K562 (cell line): Measurements from ENCODE around the gene HAX1. TPM values are rescaled to one million over a fixed set of nuclear protein-coding genes. Genes with fewer than 3 reads are reported as not detected.

ENCODE experiments used
- CREB1 ChIP-seq, 2 experiments: sonication (generic) in 1 of 2; formaldehyde crosslinking in 1 of 2; IDR thresholded peaks; 2 replicates each; pipeline versions ENCODE4 v1.6.1 to v1.8.0; 2012 to 2022; ENCODE audit warnings: inconsistent platforms in 1 of 2, mild to moderate bottlenecking in 1 of 2, missing genetic modification reagents in 1 of 2, moderate library complexity in 1 of 2
- CREM ChIP-seq: IDR thresholded peaks from 2 replicates; pipeline ENCODE4 v1.6.1; 2014; ENCODE audit warnings: antibody characterized with exemption, low read depth
- EP300 ChIP-seq: IDR thresholded peaks from 2 replicates; pipeline ENCODE4 v1.6.1; 2012; ENCODE audit warnings: low read length, improper control_type of control experiment
- GATAD2A ChIP-seq: fragments of 450-650 bp; IDR thresholded peaks from 2 replicates; pipeline ENCODE4 v1.6.1; 2017
- HINFP ChIP-seq: fragments of 450-650 bp; conservative IDR thresholded peaks from 2 replicates; pipeline ENCODE4 v1.6.1; 2016; ENCODE audit warnings: missing genetic modification characterization, low read depth, mild to moderate bottlenecking, control low read depth, missing compliant biosample characterization
- IRF1 ChIP-seq: sonication (generic); formaldehyde crosslinking; IDR thresholded peaks from 2 replicates; pipeline ENCODE4 v1.8.0; 2022; ENCODE audit warnings: missing genetic modification reagents, mild to moderate bottlenecking, borderline replicate concordance
- KAT2B ChIP-seq: IDR thresholded peaks from one replicate; pipeline ENCODE4 v1.6.1; 2012; ENCODE audit warnings: low read depth, mild to moderate bottlenecking, control low read depth, inconsistent platforms, low read length, moderate library complexity
- KLF16 ChIP-seq: IDR thresholded peaks from 2 replicates; pipeline ENCODE4 v1.6.1; 2016; ENCODE audit warnings: antibody characterized with exemption
- POU5F1 ChIP-seq: fragments of 150-350 bp; IDR thresholded peaks from 2 replicates; pipeline ENCODE4 v1.6.1; 2014; ENCODE audit warnings: borderline replicate concordance, low read length, low read depth, mild to moderate bottlenecking; ENCODE audit not compliant: partially characterized antibody
- RAD51 ChIP-seq: fragments of 450-650 bp; IDR thresholded peaks from 2 replicates; pipeline ENCODE4 v1.7.1; 2016; ENCODE audit warnings: low read depth, mild to moderate bottlenecking, borderline replicate concordance
- SMAD3 ChIP-seq: fragments of 450-650 bp; formaldehyde crosslinking; conservative IDR thresholded peaks from 2 replicates; pipeline ENCODE4 v1.4.0; 2020; ENCODE audit warnings: mild to moderate bottlenecking
- SMARCB1 ChIP-seq: IDR thresholded peaks from 2 replicates; pipeline ENCODE4 v1.6.1; 2011; ENCODE audit warnings: improper control_type of control experiment, low read depth; ENCODE audit not compliant: insufficient read length
- SP1 ChIP-seq: sonication (generic); formaldehyde crosslinking; IDR thresholded peaks from 2 replicates; pipeline ENCODE4 v1.8.1; 2022; ENCODE audit warnings: mild to moderate bottlenecking, missing genetic modification reagents
- TCF3 ChIP-seq: sonication (generic); formaldehyde crosslinking; IDR thresholded peaks from 2 replicates; pipeline ENCODE4 v1.4.0; 2020; ENCODE audit warnings: mild to moderate bottlenecking, missing genetic modification reagents
- TCF7 ChIP-seq: sonication (generic); IDR thresholded peaks from 2 replicates; pipeline ENCODE4 v1.6.1; 2016; ENCODE audit warnings: antibody characterized with exemption, borderline replicate concordance
- VEZF1 ChIP-seq: fragments of 200-800 bp; sonication (Bioruptor generic); IDR thresholded peaks from 2 replicates; pipeline ENCODE4 v1.6.1; 2017; ENCODE audit warnings: missing genetic modification characterization, missing compliant biosample characterization
- ZBTB11 ChIP-seq, 3 experiments: fragments of 200-800 bp in 1 of 3; fragments of 250-450 bp in 1 of 3; fragments of 450-650 bp in 1 of 3; sonication (Bioruptor Pico) in 1 of 3; sonication (Bioruptor generic) in 1 of 3; formaldehyde crosslinking in 1 of 3; IDR thresholded peaks; 2 replicates each; pipeline versions ENCODE4 v1.6.1 to v1.8.0; 2016 to 2022; ENCODE audit warnings: mild to moderate bottlenecking in 2 of 3, missing genetic modification characterization in 2 of 3, missing compliant biosample characterization in 1 of 3, moderate library complexity in 1 of 3
- ZEB2 ChIP-seq: fragments of 450-650 bp; IDR thresholded peaks from 2 replicates; pipeline ENCODE4 v1.6.1; 2016
- ZNF140 ChIP-seq: fragments of 250-450 bp; sonication (Bioruptor Pico); IDR thresholded peaks from 2 replicates; pipeline ENCODE4 v1.8.0; 2021; ENCODE audit warnings: moderate library complexity, mild to moderate bottlenecking, inconsistent platforms
- polyA plus RNA-seq, 8 experiments: library from polyadenylated mRNA; depleted of rRNA in 4 of 8; stranded (reverse) in 5 of 8; unstranded in 3 of 8; fragments of >200 nt; fragmentation: Nextera tagmentation in 2 of 8; fragmentation: Illumina TruSeq in 1 of 8; extraction: Ambion mirVana in 2 of 8; extraction: Trizol in 1 of 8; gene quantifications; 2 replicates each; pipeline versions ENCODE4 v1.2.1 to v1.2.3, GENCODE V29; 2011 to 2014; ENCODE audit warnings: inconsistent platforms in 1 of 8, missing spikeins in 1 of 8
- total RNA-seq, 7 experiments: library from RNA; depleted of rRNA in 6 of 7; stranded (reverse); fragments of >200 nt in 6 of 7; fragmentation: Illumina TruSeq in 2 of 7; extraction: Trizol in 2 of 7; gene quantifications; 2 replicates each; pipeline versions ENCODE4 v1.2.1 to v1.2.3, GENCODE V29; 2011 to 2021; ENCODE audit warnings: low replicate concordance in 1 of 7

The HAX1 gene
- total and polyA plus RNA-seq, 9 of the 15 experiments (the other 6 are each of a cell fraction or from before 2014, with no cell fraction given) = 143 to 492 (median 234) TPM

- TF ChIP-seq ZBTB11 (CRISPR knock-in tag; IDR thresholded peaks at IDR 0.05) (no peak), TCF3 (CRISPR knock-in tag) (peak; percentile 83), TCF7 (no peak), CREB1 (IDR thresholded peaks at IDR 0.05) (peak; percentile 69; the same call in 1 of the 2 replicates), CREB1 (CRISPR knock-in tag; IDR thresholded peaks at IDR 0.05) (peak; percentile 77), KAT2B (no peak), IRF1 (CRISPR knock-in tag) (no peak), SMAD3 (no peak), CREM (peak; percentile 92), GATAD2A (peak; percentile 91), ZEB2 (peak; percentile 54; the same call in 1 of the 2 replicates), EP300 (peak; percentile 77), HINFP (tag) (peak; percentile 70), POU5F1 (no peak), VEZF1 (CRISPR knock-in tag) (0 out of 2 replicates have a peak, but pooled peaks have one; percentile 6), SP1 (CRISPR knock-in tag) (peak; percentile 77), RAD51 (peak; percentile 52; the same call in 1 of the 2 replicates), SMARCB1 (peak; percentile 43), ZNF140 (CRISPR knock-in tag) (no peak), KLF16 (peak; percentile 61; the same call in 1 of the 2 replicates)
These were observed 48.6 kb downstream of the HAX1 start, which contains the start of gene AQP10 (continued) for GRCh38 chr1:154320882-154321608.
